GM12874 (cell line): Measurements from ENCODE around the gene CALML5.

Source experiments
- CTCF ChIP-seq: IDR thresholded peaks from 2 replicates; pipeline ENCODE4 v1.5.1; 2011; ENCODE audit warnings: low read depth, mild to moderate bottlenecking, control low read depth, low read length, moderate library complexity; ENCODE audit not compliant: insufficient read depth

Gene CALML5

GRCh38 chr10:5499493-5500140 is at the start of gene CALML5:
Gene CALML5, minus strand, starts transcription at chr10:5499570. Its CDS starts 132 bp downstream, at chr10:5499438.
- no peak for TF ChIP-seq CTCF

GRCh38 chr10:5547931-5548660 is 48.7 kb upstream of the CALML5 start:
- TF ChIP-seq CTCF, result no peak

GRCh38 chr10:5547681-5547930 is 48.2 kb upstream of the CALML5 start:
- no peak for TF ChIP-seq CTCF

GRCh38 chr10:5546891-5547680 is 47.7 kb upstream of the CALML5 start:
- no peak for TF ChIP-seq CTCF

GRCh38 chr10:5545778-5546710 is 46.7 kb upstream of the CALML5 start:
- TF ChIP-seq CTCF, result no peak

GRCh38 chr10:5545426-5545777 is 46.0 kb upstream of the CALML5 start:
- no peak for TF ChIP-seq CTCF
